ENCODE measurements around the gene ASB4. TPM values are rescaled to one million over a fixed set of nuclear protein-coding genes. Genes with fewer than 3 reads are reported as not detected.

Gene ASB4
- total RNA-seq, 2 experiments from 2014 or later = not detected

DNA sequence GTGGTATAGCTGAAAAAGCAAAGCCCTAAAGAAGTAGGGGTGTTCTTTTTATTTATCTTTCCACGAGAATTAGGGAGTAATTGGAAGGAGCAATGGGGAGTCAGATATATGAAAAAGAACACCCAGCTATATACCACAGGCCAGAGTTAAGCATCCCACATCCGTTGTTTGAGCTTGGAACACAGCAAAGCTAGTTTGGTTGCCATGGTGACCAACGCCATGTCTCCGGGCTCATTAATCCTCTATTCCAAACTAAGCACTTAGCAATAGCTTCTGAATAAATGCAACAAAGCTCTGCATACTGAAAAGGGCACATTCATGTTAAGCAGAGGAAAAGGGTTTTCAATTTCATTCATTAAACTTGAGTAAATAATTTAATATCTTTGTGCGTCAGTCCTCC lies 23.5 kb downstream of the ASB4 start:
- no peaks in the 10 kb centered on the region for H3K4me1 Mint-ChIP-seq (ENCODE audit: low read depth)
- ChIA-PET POLR2A (no interaction called here), CTCF (interaction anchor here (0.9 to 6.6 kb wide), 3 partner anchors 32 to 180 kb away, joined by 3 to 117 read pairs (median 3); no protein-coding TSS in a partner anchor)
- DNase-seq = no peak
- H3K27me3 Mint-ChIP-seq = peaks cover 2% of the 10 kb centered on the region
- no peaks in the 10 kb centered on the region for H3K36me3 Mint-ChIP-seq (ENCODE audit: low read depth)
- H3K9me3 Mint-ChIP-seq = no peaks in the 10 kb centered on the region
- TF ChIP-seq, protein P1, sequence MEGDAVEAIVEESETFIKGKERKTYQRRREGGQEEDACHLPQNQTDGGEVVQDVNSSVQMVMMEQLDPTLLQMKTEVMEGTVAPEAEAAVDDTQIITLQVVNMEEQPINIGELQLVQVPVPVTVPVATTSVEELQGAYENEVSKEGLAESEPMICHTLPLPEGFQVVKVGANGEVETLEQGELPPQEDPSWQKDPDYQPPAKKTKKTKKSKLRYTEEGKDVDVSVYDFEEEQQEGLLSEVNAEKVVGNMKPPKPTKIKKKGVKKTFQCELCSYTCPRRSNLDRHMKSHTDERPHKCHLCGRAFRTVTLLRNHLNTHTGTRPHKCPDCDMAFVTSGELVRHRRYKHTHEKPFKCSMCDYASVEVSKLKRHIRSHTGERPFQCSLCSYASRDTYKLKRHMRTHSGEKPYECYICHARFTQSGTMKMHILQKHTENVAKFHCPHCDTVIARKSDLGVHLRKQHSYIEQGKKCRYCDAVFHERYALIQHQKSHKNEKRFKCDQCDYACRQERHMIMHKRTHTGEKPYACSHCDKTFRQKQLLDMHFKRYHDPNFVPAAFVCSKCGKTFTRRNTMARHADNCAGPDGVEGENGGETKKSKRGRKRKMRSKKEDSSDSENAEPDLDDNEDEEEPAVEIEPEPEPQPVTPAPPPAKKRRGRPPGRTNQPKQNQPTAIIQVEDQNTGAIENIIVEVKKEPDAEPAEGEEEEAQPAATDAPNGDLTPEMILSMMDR (IDR thresholded peaks at IDR 0.05) = no peak
- intact Hi-C loops (cut with micrococcal nuclease) = no loop called here
- H3K27ac Mint-ChIP-seq = no peak overlapping the region
- no peak overlapping the region for H3K4me3 Mint-ChIP-seq
- ATAC-seq = no peak

DNA sequence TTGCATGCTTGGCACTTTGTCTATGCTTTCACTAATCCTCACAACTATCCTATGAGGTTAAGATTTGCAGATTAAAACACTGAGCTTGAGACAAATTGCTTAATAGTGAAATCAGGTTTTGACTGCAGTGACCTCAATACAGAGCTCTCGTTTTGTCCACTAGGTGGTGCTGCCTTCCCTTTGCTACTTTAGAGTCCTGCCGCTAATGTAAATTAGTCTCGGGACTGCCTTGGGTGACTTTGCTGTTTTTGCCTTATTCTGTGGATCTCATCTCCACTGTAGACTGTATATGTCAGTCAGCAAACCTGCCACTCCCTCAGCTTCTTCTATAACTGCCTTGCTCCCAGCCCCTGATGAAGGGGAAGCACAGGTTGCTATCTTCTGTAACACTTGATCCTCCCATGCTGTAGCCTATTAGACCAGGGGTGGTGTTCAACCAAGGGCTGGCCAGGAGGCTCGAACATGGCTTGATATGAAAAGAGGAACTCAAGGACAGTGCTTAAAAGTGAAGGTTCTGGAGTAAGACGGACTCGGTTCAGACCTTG lies 26.0 kb downstream of the ASB4 start:
- no peak overlapping the region for H3K4me3 Mint-ChIP-seq
- no peaks in the 10 kb centered on the region for H3K4me1 Mint-ChIP-seq (ENCODE audit: low read depth)
- peak; percentile 90 for ATAC-seq
- peaks cover 9% of the 10 kb centered on the region for H3K27me3 Mint-ChIP-seq
- DNase-seq = peak; percentile 81
- intact Hi-C loops (cut with micrococcal nuclease) = loop anchor here (5.0 kb wide), 2 partner anchors 176 to 361 kb away; no protein-coding TSS in a partner anchor
- TF ChIP-seq, protein P1 (IDR thresholded peaks at IDR 0.05) = peak; percentile 80
- POLR2A ChIA-PET = no interaction called here
- H3K27ac Mint-ChIP-seq = no peak overlapping the region
- no peaks in the 10 kb centered on the region for H3K9me3 Mint-ChIP-seq
- H3K36me3 Mint-ChIP-seq (ENCODE audit: low read depth) = no peaks in the 10 kb centered on the region
- CTCF ChIA-PET = interaction anchor here (0.6 to 6.6 kb wide), 37 partner anchors 9 to 610 kb away, joined by 3 to 117 read pairs (median 5); no protein-coding TSS in a partner anchor

DNA sequence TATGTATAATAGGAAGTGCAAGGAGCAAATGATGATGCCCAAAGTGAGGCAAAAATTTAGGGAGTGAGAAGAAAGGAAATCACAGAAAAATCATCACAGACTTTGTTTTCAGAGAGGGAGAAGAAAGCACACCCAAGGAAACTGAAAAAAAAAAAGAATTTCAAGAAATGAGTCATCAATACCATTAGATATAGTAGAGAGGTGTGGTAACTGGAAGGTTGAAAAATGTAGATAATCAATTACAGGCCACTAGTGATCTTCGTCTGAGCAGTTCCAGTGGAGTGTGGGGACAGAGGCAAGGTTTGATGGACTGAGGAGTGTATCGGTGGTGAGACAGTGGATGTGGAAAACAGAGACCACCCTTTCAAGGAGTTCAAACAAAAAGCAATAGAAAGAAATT lies 31.7 kb downstream of the ASB4 start:
- Mint-ChIP-seq H3K27me3 (peaks cover 14% of the 10 kb centered on the region), H3K4me3 (no peak overlapping the region), H3K36me3 (ENCODE audit: low read depth) (no peaks in the 10 kb centered on the region), H3K27ac (no peak overlapping the region), H3K4me1 (ENCODE audit: low read depth) (no peaks in the 10 kb centered on the region), H3K9me3 (no peaks in the 10 kb centered on the region)
- no peak for DNase-seq
- CTCF ChIA-PET = no interaction called here
- intact Hi-C loops (cut with micrococcal nuclease) = no loop called here
- POLR2A ChIA-PET = no interaction called here
- ATAC-seq = no peak
- TF ChIP-seq, protein P1 (IDR thresholded peaks at IDR 0.05) = no peak

DNA sequence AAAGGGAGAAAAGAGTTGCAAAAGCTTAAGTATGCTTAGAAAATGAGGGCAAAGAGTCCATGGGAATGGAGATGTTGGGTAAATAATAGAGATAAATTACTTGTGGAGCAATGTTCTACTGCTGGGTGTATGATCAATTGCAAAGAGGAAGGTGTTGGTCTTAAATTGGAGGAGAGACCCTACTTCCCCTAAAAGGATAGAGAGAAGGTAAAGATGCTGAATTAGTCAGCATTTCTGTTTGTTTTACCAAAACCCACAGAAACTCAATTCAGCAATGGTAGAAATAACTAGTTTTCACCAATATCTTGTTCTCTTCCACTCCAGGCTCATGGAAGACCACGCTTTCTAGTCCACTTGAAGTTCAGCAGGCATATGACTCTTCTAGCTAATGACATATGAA lies 32.1 kb downstream of the ASB4 start:
- Mint-ChIP-seq H3K4me1 (ENCODE audit: low read depth) (no peaks in the 10 kb centered on the region), H3K4me3 (no peak overlapping the region), H3K9me3 (no peaks in the 10 kb centered on the region), H3K36me3 (ENCODE audit: low read depth) (no peaks in the 10 kb centered on the region), H3K27ac (no peak overlapping the region), H3K27me3 (peaks cover 14% of the 10 kb centered on the region)
- TF ChIP-seq, protein P1 (IDR thresholded peaks at IDR 0.05) = no peak
- intact Hi-C loops (cut with micrococcal nuclease) = no loop called here
- ATAC-seq (no peak), DNase-seq (no peak)
- POLR2A ChIA-PET = no interaction called here
- CTCF ChIA-PET = no interaction called here

DNA sequence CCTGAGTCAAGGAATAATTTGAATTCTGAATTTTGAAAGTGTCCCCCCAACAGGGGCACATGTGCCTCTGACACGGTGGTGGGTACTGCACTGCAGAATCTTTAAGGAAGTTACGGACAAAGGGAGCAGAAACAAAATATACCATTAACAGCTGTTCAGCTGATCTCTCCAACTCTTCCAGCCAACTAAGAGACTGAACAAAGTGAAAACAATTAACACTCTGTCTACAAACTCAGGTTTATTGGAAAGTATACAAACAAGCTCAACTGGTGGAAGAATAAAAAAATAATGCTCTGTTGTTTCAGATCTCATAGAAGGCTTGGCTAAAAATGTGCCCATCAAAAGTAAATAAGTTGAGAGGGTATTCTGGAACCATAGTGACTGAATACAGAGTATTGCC lies 34.4 kb downstream of the ASB4 start:
- no peaks in the 10 kb centered on the region for H3K9me3 Mint-ChIP-seq
- no peak for ATAC-seq
- CTCF ChIA-PET = interaction anchor here (1.6 to 1.7 kb wide), 2 partner anchors 9 to 351 kb away, joined by 4 to 8 read pairs; no protein-coding TSS in a partner anchor
- POLR2A ChIA-PET = no interaction called here
- H3K27ac Mint-ChIP-seq = no peak overlapping the region
- peaks cover 15% of the 10 kb centered on the region for H3K27me3 Mint-ChIP-seq
- no peaks in the 10 kb centered on the region for H3K4me1 Mint-ChIP-seq (ENCODE audit: low read depth)
- TF ChIP-seq, protein P1 (IDR thresholded peaks at IDR 0.05) = no peak
- no peak for DNase-seq
- no peaks in the 10 kb centered on the region for H3K36me3 Mint-ChIP-seq (ENCODE audit: low read depth)
- intact Hi-C loops (cut with micrococcal nuclease) = no loop called here
- no peak overlapping the region for H3K4me3 Mint-ChIP-seq

All from activated CD8-positive, alpha-beta T cell treated with anti-CD3 and anti-CD28 coated beads for 36 hours (primary cell).